Nephron progenitor cell (in vitro differentiated cells): ENCODE data around the gene FTO.

Experiments used
- DNase-seq: peaks from one replicate; pipeline ENCODE4 v3.0.0; 2021
- H3K27ac Mint-ChIP-seq: 2 replicates; pipeline ENCODE4 v1.8.0; 2021; ENCODE audit warnings: mild to moderate bottlenecking, moderate library complexity, mixed read lengths
- H3K27me3 Mint-ChIP-seq: 2 replicates; pipeline ENCODE4 v1.8.0; 2021; ENCODE audit warnings: mild to moderate bottlenecking, low read depth, mixed read lengths; ENCODE audit not compliant: poor library complexity
- H3K36me3 Mint-ChIP-seq: 2 replicates; pipeline ENCODE4 v1.8.0; 2021; ENCODE audit warnings: low read depth, mixed read lengths
- H3K4me1 Mint-ChIP-seq: 2 replicates; pipeline ENCODE4 v1.8.0; 2021; ENCODE audit warnings: mixed read lengths
- H3K4me3 Mint-ChIP-seq: 2 replicates; pipeline ENCODE4 v1.8.0; 2021; ENCODE audit warnings: mild to moderate bottlenecking, moderate library complexity, mixed read lengths
- H3K9me3 Mint-ChIP-seq: 2 replicates; pipeline ENCODE4 v1.8.0; 2021; ENCODE audit warnings: mild to moderate bottlenecking, moderate library complexity, mixed read lengths
- CTCF ChIP-seq: fragments of 200-600 bp; sonication (generic); IDR thresholded peaks from 2 replicates; pipeline ENCODE4 v1.5.0; 2021; ENCODE audit warnings: antibody characterized with exemption

FTO gene

GRCh38 chr16:54143410-54143809 is 439.5 kb downstream of the FTO start:
- peaks cover 32% of the 10 kb centered on the region for H3K4me1 Mint-ChIP-seq
- H3K36me3 Mint-ChIP-seq: no peaks in the 10 kb centered on the region

GRCh38 chr16:54143934-54144571 is 440.1 kb downstream of the FTO start:
- H3K4me3 Mint-ChIP-seq: no peak overlapping the region
- H3K36me3 Mint-ChIP-seq: no peaks in the 10 kb centered on the region
- peaks cover 32% of the 10 kb centered on the region for H3K4me1 Mint-ChIP-seq
- peaks cover 10% of the 10 kb centered on the region for H3K27me3 Mint-ChIP-seq
- DNase-seq: no peak
- H3K9me3 Mint-ChIP-seq: peaks cover 15% of the 10 kb centered on the region
- H3K27ac Mint-ChIP-seq: peak overlapping the region; percentile 75
- TF ChIP-seq CTCF: no peak

More at GRCh38 chr16:54143410-54143809, 439.5 kb downstream of the FTO start:
- DNase-seq: no peak
- H3K27ac Mint-ChIP-seq: peak overlapping the region; percentile 43
- H3K4me3 Mint-ChIP-seq: no peak overlapping the region
- peaks cover 13% of the 10 kb centered on the region for H3K27me3 Mint-ChIP-seq
- H3K9me3 Mint-ChIP-seq: peaks cover 15% of the 10 kb centered on the region
- TF ChIP-seq CTCF: no peak

GRCh38 chr16:54144572-54144947 is 440.6 kb downstream of the FTO start:
- peak; percentile 12 for DNase-seq
- peaks cover 10% of the 10 kb centered on the region for H3K27me3 Mint-ChIP-seq
- TF ChIP-seq CTCF: no peak
- no peak overlapping the region for H3K4me3 Mint-ChIP-seq
- H3K27ac Mint-ChIP-seq: peak overlapping the region; percentile 75
- H3K4me1 Mint-ChIP-seq: peaks cover 31% of the 10 kb centered on the region
- H3K36me3 Mint-ChIP-seq: no peaks in the 10 kb centered on the region
- H3K9me3 Mint-ChIP-seq: peaks cover 17% of the 10 kb centered on the region

- Mint-ChIP-seq H3K4me1 (peaks cover 25% of the 10 kb centered on the region), H3K27me3 (peaks cover 10% of the 10 kb centered on the region), H3K27ac (no peak overlapping the region), H3K36me3 (no peaks in the 10 kb centered on the region), H3K9me3 (peaks cover 17% of the 10 kb centered on the region), H3K4me3 (no peak overlapping the region)
- no peak for DNase-seq
- TF ChIP-seq CTCF: no peak
These were observed 441.9 kb downstream of the FTO start for GRCh38 chr16:54145881-54146280.

- DNase-seq: no peak
- no peak overlapping the region for H3K4me3 Mint-ChIP-seq
- no peak for TF ChIP-seq CTCF
- peaks cover 23% of the 10 kb centered on the region for H3K4me1 Mint-ChIP-seq
- no peaks in the 10 kb centered on the region for H3K36me3 Mint-ChIP-seq
- H3K27me3 Mint-ChIP-seq: peaks cover 3% of the 10 kb centered on the region
- H3K9me3 Mint-ChIP-seq: peaks cover 17% of the 10 kb centered on the region
- H3K27ac Mint-ChIP-seq: no peak overlapping the region
These were observed 445.0 kb downstream of the FTO start for GRCh38 chr16:54148974-54149373.

GRCh38 chr16:54150861-54151260 is 446.9 kb downstream of the FTO start:
- Mint-ChIP-seq H3K9me3 (peaks cover 11% of the 10 kb centered on the region), H3K27ac (no peak overlapping the region), H3K27me3 (peaks cover 3% of the 10 kb centered on the region), H3K4me3 (no peak overlapping the region), H3K36me3 (no peaks in the 10 kb centered on the region), H3K4me1 (peaks cover 16% of the 10 kb centered on the region)
- TF ChIP-seq CTCF: no peak
- no peak for DNase-seq
